DMS153 treated with DMSO at 0.1 percent for 48 hours (cell line): ENCODE measurements around the gene KDM2B.

Experiments
- DNase-seq: peaks from one replicate; lab custom pipeline; 2025; ENCODE audit not compliant: unreplicated experiment; lab: John Stamatoyannopoulos, UW

KDM2B gene

GRCh38 chr12:121438905-121439304 lies 141.9 kb downstream of the KDM2B start:
- DNase-seq = no peak

GRCh38 chr12:121436706-121437105 lies 144.1 kb downstream of the KDM2B start:
- no peak for DNase-seq

GRCh38 chr12:121432740-121433480 lies 147.9 kb downstream of the KDM2B start:
- no peak for DNase-seq

GRCh38 chr12:121430833-121431415 lies 149.9 kb downstream of the KDM2B start:
- DNase-seq = no peak

- DNase-seq = no peak
These were observed 151.9 kb downstream of the KDM2B start for GRCh38 chr12:121428883-121429282.

GRCh38 chr12:121427556-121428050 lies 153.2 kb downstream of the KDM2B start:
- DNase-seq = no peak

GRCh38 chr12:121424624-121424975 lies 156.2 kb downstream of the KDM2B start:
- DNase-seq = no peak

- DNase-seq = no peak
These were observed 156.9 kb downstream of the KDM2B start for GRCh38 chr12:121423682-121424623.

- no peak for DNase-seq
These were observed 157.6 kb downstream of the KDM2B start for GRCh38 chr12:121423253-121423652.

GRCh38 chr12:121420109-121420508 lies 160.7 kb downstream of the KDM2B start:
- no peak for DNase-seq

- DNase-seq = no peak
These were observed 163.0 kb downstream of the KDM2B start for GRCh38 chr12:121417847-121418246.

GRCh38 chr12:121413917-121414316 lies 166.9 kb downstream of the KDM2B start:
- DNase-seq = no peak

- DNase-seq = no peak
These were observed 175.6 kb downstream of the KDM2B start for GRCh38 chr12:121405211-121405610.

GRCh38 chr12:121404734-121405133 lies 176.1 kb downstream of the KDM2B start:
- DNase-seq = peak; percentile 55

- DNase-seq = no peak
These were observed 177.1 kb downstream of the KDM2B start for GRCh38 chr12:121403721-121404120.

GRCh38 chr12:121400332-121401139 lies 180.3 kb downstream of the KDM2B start:
- DNase-seq = peak; percentile 11

- DNase-seq = peak; percentile 98
These were observed 181.2 kb downstream of the KDM2B start, which contains the start of gene RNF34 for GRCh38 chr12:121399391-121400331. Gene RNF34, plus strand, starts transcription at chr12:121400118. Its CDS starts 95 bp downstream, at chr12:121400213.

GRCh38 chr12:121398355-121398754 lies 182.5 kb downstream of the KDM2B start:
- no peak for DNase-seq

- DNase-seq = no peak
These were observed 183.3 kb downstream of the KDM2B start for GRCh38 chr12:121397521-121397920.

- DNase-seq = no peak
These were observed 188.5 kb downstream of the KDM2B start for GRCh38 chr12:121392325-121392716.
